GM12892 (cell line): ENCODE data around the gene LAMA2.

Experiments
- POLR2A ChIP-seq: IDR thresholded peaks from 2 replicates; pipeline ENCODE4 v1.6.1; 2011; ENCODE audit warnings: low read depth, low read length, control low read depth
- POLR2AphosphoS5 ChIP-seq: IDR thresholded peaks from 2 replicates; pipeline ENCODE4 v1.6.1; 2011; ENCODE audit warnings: low read depth, low read length, control low read depth
- TAF1 ChIP-seq: IDR thresholded peaks from 2 replicates; pipeline ENCODE4 v1.6.1; 2011; ENCODE audit warnings: low read depth, mild to moderate bottlenecking, control low read depth, low read length, borderline replicate concordance

- TF ChIP-seq POLR2A (no peak), POLR2AphosphoS5 (no peak), TAF1 (no peak)
Observed at GRCh38 chr6:128929869-128930268, 46.9 kb downstream of the LAMA2 start.
